ENCODE measurements around the gene CLCN6. TPM values are rescaled to one million over a fixed set of nuclear protein-coding genes. Genes with fewer than 3 reads are reported as not detected.

CLCN6 gene
- polyA plus RNA-seq, 1 donor (not counting 4 experiments of a cell fraction or from before 2014, with no cell fraction given): 7.4 TPM

- H3K27me3 ChIP-seq (ENCODE audit: control insufficient read depth, extremely low read depth, insufficient read depth, low read length): no peaks in the 10 kb centered on the region
- FAIRE-seq: no peak
Measured at GRCh38 chr1:11891433-11892186, 85.6 kb downstream of the CLCN6 start.

More at GRCh38 chr1:11891433-11892186, 85.6 kb downstream of the CLCN6 start:
- Histone ChIP-seq H3K4me2 (ENCODE audit: control insufficient read depth, extremely low read depth, insufficient read depth, low read depth, low read length) (no peak overlapping the region), H3K9me3 (ENCODE audit: control insufficient read depth, low read depth, low read length) (no peaks in the 10 kb centered on the region), H3K79me2 (ENCODE audit: control insufficient read depth, insufficient read depth, low read length) (no peaks in the 10 kb centered on the region), H2AFZ (ENCODE audit: control insufficient read depth, low read length) (no peak overlapping the region), H3K36me3 (ENCODE audit: control insufficient read depth in 2 of 2, extremely low read depth in 1 of 2, insufficient read depth in 2 of 2, low read length in 2 of 2) (no peaks in the 10 kb centered on the region), H4K20me1 (ENCODE audit: control insufficient read depth, extremely low read depth, insufficient read depth, low read length) (peaks cover 3% of the 10 kb centered on the region), H3K27ac (ENCODE audit: control insufficient read depth, insufficient read depth, low read length) (no peak overlapping the region), H3K9ac (ENCODE audit: control insufficient read depth, extremely low read depth, insufficient read depth, low read length) (no peak overlapping the region), H3K4me1 (ENCODE audit: control insufficient read depth, extremely low read depth, insufficient read depth, low read length) (no peaks in the 10 kb centered on the region), H3K9me1 (ENCODE audit: control insufficient read depth, extremely low read depth, insufficient read depth, low read length) (no peaks in the 10 kb centered on the region), H3K4me3 (ENCODE audit: control insufficient read depth in 2 of 3, extremely low read depth in 1 of 3, insufficient read depth in 2 of 3, low read depth in 1 of 3, low read length in 3 of 3) (no peak overlapping the region)
- DNase-seq (ENCODE audit: low read depth, low spot score): no peak
- no peak for TF ChIP-seq CTCF (optimal IDR thresholded peaks at IDR 0.05 in 1 of 3, IDR thresholded peaks at IDR 0.05 in 1 of 3, conservative IDR thresholded peaks at IDR 0.05 in 1 of 3; ENCODE audit: extremely low read depth in 1 of 3, insufficient read depth in 2 of 3, low read length in 3 of 3)
- TF ChIP-seq EZH2 (IDR thresholded peaks at IDR 0.05; ENCODE audit: low read length): no peak
- dilution Hi-C loops (cut with MboI; ENCODE audit: extremely low pct_ligation_motif_present, low sequenced_read_pairs): no loop called here

Small RNAs within 50 kb of the gene (small RNA-seq; reads per million reads assigned to genes)
- gene RF02156 (ENCODE audit: insufficient read length in 3 of 3, low read depth in 3 of 3, low replicate concordance in 1 of 3): 0 reads per million in 3 experiments
- 0 reads per million in 3 experiments for gene RF02157 (ENCODE audit: insufficient read length in 3 of 3, low read depth in 3 of 3, low replicate concordance in 1 of 3)
- gene RF02158 (ENCODE audit: insufficient read length in 3 of 3, low read depth in 3 of 3, low replicate concordance in 1 of 3): 0 reads per million in 3 experiments

Other genes with a start within 250 kb of the CLCN6 start
- 42.2 to 83.7 TPM (median 65.9 TPM) in 3 replicates for gene FBXO2, start 151.8 kb upstream of the CLCN6 start, polyA plus RNA-seq
- gene FBXO44, start 151.3 kb upstream of the CLCN6 start, polyA plus RNA-seq: 23.1 to 39.9 TPM (median 25.8 TPM) in 3 replicates
- 10.9 to 24.0 TPM (median 11.2 TPM) in 3 replicates for gene FBXO6, start 142.0 kb upstream of the CLCN6 start, polyA plus RNA-seq
- gene MAD2L2, start 125.0 kb upstream of the CLCN6 start, polyA plus RNA-seq: 24.8 to 31.6 TPM (median 26.4 TPM) in 3 replicates
- gene DRAXIN, start 114.5 kb upstream of the CLCN6 start, polyA plus RNA-seq: not detected in 3 replicates
- 36.7 to 75.6 TPM (median 65.8 TPM) in 3 replicates for gene AGTRAP, start 70.1 kb upstream of the CLCN6 start, polyA plus RNA-seq
- not detected in 3 replicates for gene C1orf167, start 44.0 kb upstream of the CLCN6 start, polyA plus RNA-seq
- 5.1 to 8.3 TPM (median 5.2 TPM) in 3 replicates for gene MTHFR, start 227 bp upstream of the CLCN6 start, polyA plus RNA-seq
- gene NPPA, start 41.6 kb downstream of the CLCN6 start, polyA plus RNA-seq: not detected in 3 replicates
- gene NPPB, start 52.8 kb downstream of the CLCN6 start, polyA plus RNA-seq: not detected in 3 replicates
- gene KIAA2013, start 120.2 kb downstream of the CLCN6 start, polyA plus RNA-seq: 26.7 to 51.9 TPM (median 31.1 TPM) in 3 replicates
- 63.6 to 91.9 TPM (median 88.4 TPM) in 3 replicates for gene PLOD1, start 128.5 kb downstream of the CLCN6 start, polyA plus RNA-seq
- 85.4 to 102 TPM (median 94.3 TPM) in 3 replicates for gene MFN2, start 174.3 kb downstream of the CLCN6 start, polyA plus RNA-seq
- gene MIIP, start 213.3 kb downstream of the CLCN6 start, polyA plus RNA-seq: 14.3 to 30.6 TPM (median 18.2 TPM) in 3 replicates

All from keratinocyte (primary cell).